ENCODE measurements around the gene FRMPD4. TPM values are rescaled to one million over a fixed set of nuclear protein-coding genes. Genes with fewer than 3 reads are reported as not detected.
"Not testable (repeated sequence)": the region's sequence is repeated elsewhere in the genome, so short reads cannot be mapped to it uniquely, and the experiment has no call there.

The FRMPD4 gene
- total RNA-seq, 1 donor from 2014 or later, result 0.79 TPM

DNA sequence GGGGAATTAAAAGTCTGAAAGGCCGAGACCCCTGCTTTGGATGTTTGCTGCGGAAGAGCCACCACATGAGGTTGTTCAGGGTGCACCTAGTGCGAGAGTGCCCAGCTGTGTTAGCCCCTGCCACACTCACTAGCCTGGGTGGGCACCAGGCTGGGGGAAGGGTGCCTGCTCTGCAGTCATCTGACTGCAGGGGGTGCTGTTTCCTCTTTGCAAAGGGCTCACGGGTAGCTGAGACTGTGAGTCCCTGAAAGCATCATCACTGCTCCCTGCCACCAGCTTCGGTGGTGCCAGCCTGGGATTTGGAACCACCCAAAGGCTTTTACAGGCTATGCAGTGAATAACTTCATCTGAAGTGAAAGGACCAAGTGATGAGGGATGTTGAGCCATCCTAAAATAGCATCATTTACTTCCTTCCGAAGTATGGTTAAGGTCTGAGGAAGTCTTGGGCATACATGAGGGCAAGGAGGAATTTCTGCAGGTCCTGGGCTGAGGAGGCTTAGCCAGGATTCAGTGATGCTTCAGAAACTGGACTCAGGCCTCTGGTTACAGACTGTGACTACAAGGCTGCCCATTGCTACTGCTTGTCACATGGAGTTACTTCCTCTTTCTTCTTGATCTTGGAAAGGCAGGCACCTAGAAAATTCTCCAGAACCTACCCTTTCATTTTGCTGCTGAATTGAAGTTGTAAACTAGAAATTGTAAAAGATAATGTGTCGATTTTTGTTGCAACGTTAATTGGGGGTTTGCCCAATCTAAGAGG is 359.7 kb downstream of the FRMPD4 start:
- peak; percentile 36 for TF ChIP-seq CTCF (IDR thresholded peaks at IDR 0.05; ENCODE audit: insufficient read depth, low read length, severe bottlenecking)
- no peaks in the 10 kb centered on the region for H3K27me3 ChIP-seq (ENCODE audit: control insufficient read depth, insufficient read depth, low read length)
- FAIRE-seq (no peak), DNase-seq (ENCODE audit: low read depth) (no peak)
- no peaks in the 10 kb centered on the region for H3K36me3 ChIP-seq (ENCODE audit: control insufficient read depth, insufficient read depth, low read length)
- no peak overlapping the region for H3K4me3 ChIP-seq (ENCODE audit: low read depth, low read length)

GRCh38 chrX:12505127-12505526 is 366.9 kb downstream of the FRMPD4 start:
- no peak for FAIRE-seq
- Histone ChIP-seq H3K4me3 (ENCODE audit: low read depth, low read length) (no peak overlapping the region), H3K27me3 (ENCODE audit: control insufficient read depth, insufficient read depth, low read length) (no peaks in the 10 kb centered on the region), H3K36me3 (ENCODE audit: control insufficient read depth, insufficient read depth, low read length) (no peaks in the 10 kb centered on the region)
- DNase-seq (ENCODE audit: low read depth), result no peak
- no peak for TF ChIP-seq CTCF (IDR thresholded peaks at IDR 0.05; ENCODE audit: insufficient read depth, low read length, severe bottlenecking)

DNA sequence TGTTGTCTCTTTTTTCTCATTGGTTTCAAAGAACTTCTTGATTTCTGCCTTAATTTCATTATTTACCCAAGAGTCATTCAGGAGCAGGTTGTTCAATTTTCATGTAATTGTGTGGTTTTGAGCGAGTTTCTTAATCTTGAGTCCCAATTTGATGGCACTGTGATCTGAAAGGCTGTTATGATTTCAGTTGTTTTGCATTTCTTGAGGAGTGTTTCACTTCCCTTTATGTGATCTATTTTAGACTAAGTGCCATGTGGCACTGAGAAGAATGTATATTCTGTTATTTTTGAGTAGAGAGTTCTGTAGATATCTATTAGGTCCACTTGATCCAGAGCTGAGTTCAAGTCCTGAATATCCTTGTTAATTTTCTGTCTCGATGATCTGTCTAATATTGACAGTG is 377.1 kb downstream of the FRMPD4 start:
- H3K36me3 ChIP-seq (ENCODE audit: control insufficient read depth, insufficient read depth, low read length); FAIRE-seq; DNase-seq (ENCODE audit: low read depth); H3K4me3 ChIP-seq (ENCODE audit: low read depth, low read length); H3K27me3 ChIP-seq (ENCODE audit: control insufficient read depth, insufficient read depth, low read length): not testable (repeated sequence)

GRCh38 chrX:12526306-12526705 is 388.0 kb downstream of the FRMPD4 start:
- no peak for TF ChIP-seq CTCF (IDR thresholded peaks at IDR 0.05; ENCODE audit: insufficient read depth, low read length, severe bottlenecking)
- H3K36me3 ChIP-seq (ENCODE audit: control insufficient read depth, insufficient read depth, low read length), result no peaks in the 10 kb centered on the region
- no peak overlapping the region for H3K4me3 ChIP-seq (ENCODE audit: low read depth, low read length)
- FAIRE-seq, result no peak
- DNase-seq (ENCODE audit: low read depth), result no peak
- H3K27me3 ChIP-seq (ENCODE audit: control insufficient read depth, insufficient read depth, low read length), result no peaks in the 10 kb centered on the region

- H3K36me3 ChIP-seq (ENCODE audit: control insufficient read depth, insufficient read depth, low read length); H3K27me3 ChIP-seq (ENCODE audit: control insufficient read depth, insufficient read depth, low read length); FAIRE-seq; DNase-seq (ENCODE audit: low read depth); H3K4me3 ChIP-seq (ENCODE audit: low read depth, low read length): not testable (repeated sequence)
Measured at GRCh38 chrX:12538096-12538495, 399.8 kb downstream of the FRMPD4 start.

- DNase-seq (ENCODE audit: low read depth); FAIRE-seq; H3K4me3 ChIP-seq (ENCODE audit: low read depth, low read length); H3K27me3 ChIP-seq (ENCODE audit: control insufficient read depth, insufficient read depth, low read length); H3K36me3 ChIP-seq (ENCODE audit: control insufficient read depth, insufficient read depth, low read length): not testable (repeated sequence)
Measured at GRCh38 chrX:12542251-12542650, 404.0 kb downstream of the FRMPD4 start.

DNA sequence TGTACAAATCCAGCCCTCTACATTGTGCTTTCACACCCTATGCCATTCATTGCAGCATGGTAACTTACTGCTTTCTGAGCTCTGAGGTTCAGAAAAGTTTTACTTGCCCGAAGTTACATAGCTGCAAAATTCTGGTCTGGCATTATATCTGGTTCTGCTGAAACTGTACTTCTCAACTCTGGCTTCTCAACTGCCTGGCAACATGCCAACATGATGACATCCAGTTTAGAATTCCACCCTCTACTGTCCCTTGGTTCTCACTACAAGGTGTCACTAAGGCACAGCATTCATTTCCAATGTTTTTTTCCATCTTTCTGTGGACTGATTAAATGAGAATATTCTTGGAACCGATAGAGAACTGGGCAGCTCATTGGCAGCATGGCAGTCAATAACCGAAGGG is 410.1 kb downstream of the FRMPD4 start:
- no peak for FAIRE-seq
- no peak overlapping the region for H3K4me3 ChIP-seq (ENCODE audit: low read depth, low read length)

More for the DNA sequence above, 410.1 kb downstream of the FRMPD4 start:
- no peak for TF ChIP-seq CTCF (IDR thresholded peaks at IDR 0.05; ENCODE audit: insufficient read depth, low read length, severe bottlenecking)
- H3K36me3 ChIP-seq (ENCODE audit: control insufficient read depth, insufficient read depth, low read length), result no peaks in the 10 kb centered on the region
- no peaks in the 10 kb centered on the region for H3K27me3 ChIP-seq (ENCODE audit: control insufficient read depth, insufficient read depth, low read length)
- DNase-seq (ENCODE audit: low read depth), result no peak

All from bronchial epithelial cell (primary cell).